ENCODE measurements around the gene ARRDC4.

DNA sequence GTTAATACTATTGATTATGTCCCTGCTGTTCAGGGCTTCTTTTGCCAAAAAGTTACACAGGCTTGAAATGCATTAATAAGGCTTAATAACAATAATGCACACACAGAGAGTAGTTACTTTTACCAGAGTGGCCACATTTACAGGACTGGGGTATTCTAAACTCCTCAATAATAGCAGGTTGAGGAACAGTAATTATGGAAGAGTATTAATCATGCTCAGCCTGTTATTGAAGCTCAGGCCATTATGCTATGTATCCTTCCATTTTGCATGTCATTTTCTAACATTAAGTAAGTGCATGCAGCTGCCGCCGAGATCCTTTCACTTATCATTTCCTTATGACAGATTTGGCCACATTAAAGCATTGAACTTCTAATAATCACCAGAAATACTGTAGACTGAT, 5.7 kb downstream of the ARRDC4 start:
- TF ChIP-seq, protein P1, sequence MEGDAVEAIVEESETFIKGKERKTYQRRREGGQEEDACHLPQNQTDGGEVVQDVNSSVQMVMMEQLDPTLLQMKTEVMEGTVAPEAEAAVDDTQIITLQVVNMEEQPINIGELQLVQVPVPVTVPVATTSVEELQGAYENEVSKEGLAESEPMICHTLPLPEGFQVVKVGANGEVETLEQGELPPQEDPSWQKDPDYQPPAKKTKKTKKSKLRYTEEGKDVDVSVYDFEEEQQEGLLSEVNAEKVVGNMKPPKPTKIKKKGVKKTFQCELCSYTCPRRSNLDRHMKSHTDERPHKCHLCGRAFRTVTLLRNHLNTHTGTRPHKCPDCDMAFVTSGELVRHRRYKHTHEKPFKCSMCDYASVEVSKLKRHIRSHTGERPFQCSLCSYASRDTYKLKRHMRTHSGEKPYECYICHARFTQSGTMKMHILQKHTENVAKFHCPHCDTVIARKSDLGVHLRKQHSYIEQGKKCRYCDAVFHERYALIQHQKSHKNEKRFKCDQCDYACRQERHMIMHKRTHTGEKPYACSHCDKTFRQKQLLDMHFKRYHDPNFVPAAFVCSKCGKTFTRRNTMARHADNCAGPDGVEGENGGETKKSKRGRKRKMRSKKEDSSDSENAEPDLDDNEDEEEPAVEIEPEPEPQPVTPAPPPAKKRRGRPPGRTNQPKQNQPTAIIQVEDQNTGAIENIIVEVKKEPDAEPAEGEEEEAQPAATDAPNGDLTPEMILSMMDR (conservative IDR thresholded peaks at IDR 0.05): no peak
- no peak for TF ChIP-seq EZH2 (IDR thresholded peaks at IDR 0.05; ENCODE audit: low read depth)
